H1 (cell line): Measurements from ENCODE around the gene GUCY2C. TPM values are rescaled to one million over a fixed set of nuclear protein-coding genes. Genes with fewer than 3 reads are reported as not detected.

Source experiments
- CTCF ChIA-PET: fragments of 300-600 bp; sonication (Branson Sonifier 250); formaldehyde crosslinking; loops from one replicate; lab custom pipeline; 2021; ENCODE audit not compliant: partially characterized antibody; lab: Charles Lee
- POLR2A ChIA-PET: fragments of 300-600 bp; sonication (Branson Sonifier 250); formaldehyde crosslinking; loops from one replicate; lab custom pipeline; 2021; ENCODE audit warnings: inconsistent platforms; ENCODE audit not compliant: partially characterized antibody; lab: Charles Lee
- DNase-seq, 2 experiments: peaks; one replicate each; pipeline versions ENCODE4 v3.0.0 to v3.0.0-alpha.2; 2010 to 2022; ENCODE audit warnings: low spot score in 2 of 2, low read depth in 1 of 2, mixed read lengths in 1 of 2
- FAIRE-seq: peaks from 2 replicates; lab custom pipeline; 2011; peaks lifted over from hg19 to GRCh38; lab: Jason Lieb, UNC
- H2AFZ ChIP-seq: 2 replicates; pipeline ENCODE4 v1.8.1; 2012; ENCODE audit warnings: low read length, inconsistent platforms
- H2AK5ac ChIP-seq: 2 replicates; pipeline ENCODE4 v1.6.1; 2013; ENCODE audit warnings: low read depth, low read length
- H2BK120ac ChIP-seq: replicated peaks from 2 replicates; pipeline ENCODE3; 2013; ENCODE audit warnings: low read depth, low read length, inconsistent platforms
- H2BK12ac ChIP-seq: 2 replicates; pipeline ENCODE4 v1.6.1; 2013; ENCODE audit warnings: low read depth, low read length
- H2BK15ac ChIP-seq: 2 replicates; pipeline ENCODE4 v1.6.1; 2013; ENCODE audit warnings: low read length
- H2BK20ac ChIP-seq: 2 replicates; pipeline ENCODE4 v1.6.1; 2013; ENCODE audit warnings: low read length
- H2BK5ac ChIP-seq: 2 replicates; pipeline ENCODE4 v1.6.1; 2013; ENCODE audit warnings: low read depth, low read length
- H3K14ac ChIP-seq: 2 replicates; pipeline ENCODE4 v1.6.1; 2013; ENCODE audit warnings: inconsistent platforms; ENCODE audit not compliant: insufficient read length
- H3K18ac ChIP-seq: 2 replicates; pipeline ENCODE4 v1.6.1; 2013; ENCODE audit warnings: low read length; ENCODE audit errors: extremely low read depth
- H3K23ac ChIP-seq: 2 replicates; pipeline ENCODE4 v1.6.1; 2013; ENCODE audit warnings: inconsistent platforms; ENCODE audit not compliant: insufficient read length
- H3K23me2 ChIP-seq: 2 replicates; pipeline ENCODE4 v1.6.1; 2013; ENCODE audit warnings: low read depth, low read length
- H3K27ac ChIP-seq: 2 replicates; pipeline ENCODE4 v1.6.1; 2011; ENCODE audit warnings: low read depth, low read length, inconsistent platforms
- H3K27me3 ChIP-seq, 4 experiments: replicated peaks in 1 of 4; 1 replicate in 1 of 4; 2 replicates in 3 of 4; pipeline versions ENCODE4 v1.6.1 to v1.8.1; 2011 to 2013; ENCODE audit warnings: low read length in 3 of 4, mild to moderate bottlenecking in 3 of 4, inconsistent platforms in 2 of 4, mixed read lengths in 2 of 4, moderate library complexity in 1 of 4; ENCODE audit not compliant: control insufficient read depth in 3 of 4, insufficient read depth in 3 of 4; ENCODE audit errors: extremely low read depth in 1 of 4
- H3K36me3 ChIP-seq, 4 experiments: 2 replicates each; pipeline versions ENCODE4 v1.6.1 to v1.8.1; 2011 to 2013; ENCODE audit warnings: mild to moderate bottlenecking in 4 of 4, low read length in 3 of 4, moderate library complexity in 2 of 4, control low read depth in 1 of 4, inconsistent platforms in 1 of 4; ENCODE audit not compliant: insufficient read depth in 4 of 4, control insufficient read depth in 2 of 4
- H3K4ac ChIP-seq: replicated peaks from 2 replicates; pipeline ENCODE3; 2013; ENCODE audit warnings: low read length, low read depth, mixed read lengths, inconsistent platforms; ENCODE audit not compliant: insufficient read length
- H3K4me1 ChIP-seq, 4 experiments: replicated peaks in 1 of 4; 1 replicate in 1 of 4; 2 replicates in 3 of 4; pipeline versions ENCODE4 v1.6.1 to v1.8.1; 2011 to 2013; ENCODE audit warnings: low read length in 3 of 4, inconsistent platforms in 2 of 4, mixed read lengths in 1 of 4; ENCODE audit not compliant: insufficient read depth in 4 of 4, control insufficient read depth in 3 of 4
- H3K4me2 ChIP-seq, 2 experiments: 2 replicates each; pipeline versions ENCODE4 v1.6.1 to v1.8.1; 2011 to 2013; ENCODE audit warnings: low read depth in 2 of 2, low read length in 2 of 2, control low read depth in 1 of 2, inconsistent platforms in 1 of 2, mild to moderate bottlenecking in 1 of 2; ENCODE audit not compliant: insufficient read depth in 1 of 2
- H3K4me3 ChIP-seq, 4 experiments: fragments of 200-600, 300-600 bp in 1 of 4; sonication (generic), shearing (Covaris generic), sonication (Bioruptor Twin) in 1 of 4; 2 replicates each; pipeline versions ENCODE4 v1.5.1 to v1.8.1; 2011 to 2016; ENCODE audit warnings: low read length in 4 of 4, low read depth in 3 of 4, control low read depth in 2 of 4, inconsistent platforms in 2 of 4, mild to moderate bottlenecking in 2 of 4, mixed read lengths in 1 of 4, moderate library complexity in 1 of 4; ENCODE audit not compliant: insufficient read depth in 2 of 4; ENCODE audit errors: extremely low read depth in 1 of 4
- H3K56ac ChIP-seq: replicated peaks from 2 replicates; pipeline ENCODE3; 2013; ENCODE audit warnings: low read depth, mild to moderate bottlenecking, mixed read lengths, low read length, inconsistent platforms; ENCODE audit not compliant: insufficient read length
- H3K79me1 ChIP-seq: 2 replicates; pipeline ENCODE4 v1.6.1; 2013; ENCODE audit warnings: low read depth, low read length, control low read depth
- H3K79me2 ChIP-seq, 2 experiments: 2 replicates each; pipeline versions ENCODE4 v1.6.1 to v1.8.1; 2012 to 2013; ENCODE audit warnings: low read length in 2 of 2, mild to moderate bottlenecking in 2 of 2, inconsistent platforms in 1 of 2; ENCODE audit not compliant: insufficient read depth in 2 of 2, control insufficient read depth in 1 of 2
- H3K9ac ChIP-seq, 4 experiments: replicated peaks in 1 of 4; 1 replicate in 1 of 4; 2 replicates in 3 of 4; pipeline versions ENCODE4 v1.6.1 to v1.8.1; 2011 to 2013; ENCODE audit warnings: low read depth in 3 of 4, low read length in 3 of 4, control low read depth in 2 of 4, mild to moderate bottlenecking in 2 of 4, moderate library complexity in 2 of 4, inconsistent platforms in 1 of 4; ENCODE audit errors: extremely low read depth in 1 of 4
- H3K9me3 ChIP-seq, 2 experiments: 2 replicates each; pipeline versions ENCODE4 v1.6.1 to v1.8.1; 2012 to 2013; ENCODE audit warnings: mild to moderate bottlenecking in 2 of 2, moderate library complexity in 2 of 2, control low read depth in 1 of 2, inconsistent platforms in 1 of 2, low read depth in 1 of 2, low read length in 1 of 2, mixed read lengths in 1 of 2; ENCODE audit not compliant: insufficient read depth in 2 of 2
- H4K20me1 ChIP-seq, 2 experiments: replicated peaks in 1 of 2; 2 replicates each; pipeline versions ENCODE3 to v1.8.1; 2011 to 2013; ENCODE audit warnings: inconsistent platforms in 2 of 2, low read length in 2 of 2, mild to moderate bottlenecking in 1 of 2; ENCODE audit not compliant: insufficient read depth in 2 of 2, control insufficient read depth in 1 of 2
- H4K5ac ChIP-seq: 2 replicates; pipeline ENCODE4 v1.6.1; 2013; ENCODE audit warnings: low read length, low read depth, mixed read lengths, inconsistent platforms; ENCODE audit not compliant: insufficient read length
- H4K8ac ChIP-seq: 2 replicates; pipeline ENCODE4 v1.8.0; 2013; ENCODE audit warnings: mild to moderate bottlenecking, moderate library complexity, low read length, inconsistent platforms; ENCODE audit not compliant: insufficient read depth; ENCODE audit errors: extremely low read depth
- H4K91ac ChIP-seq: replicated peaks from 2 replicates; pipeline ENCODE3; 2013; ENCODE audit warnings: low read length, mixed read lengths, inconsistent platforms; ENCODE audit not compliant: insufficient read length
- EGR1 ChIP-seq: IDR thresholded peaks from 2 replicates; pipeline ENCODE4 v1.6.1; 2011; ENCODE audit warnings: low read depth, low read length, borderline replicate concordance
- FOSL1 ChIP-seq: IDR thresholded peaks from 2 replicates; pipeline ENCODE4 v1.6.1; 2011; ENCODE audit warnings: mild to moderate bottlenecking, low read depth, low read length, moderate library complexity; ENCODE audit not compliant: insufficient read depth
- GTF2F1 ChIP-seq: IDR thresholded peaks from 2 replicates; pipeline ENCODE4 v1.6.1; 2012; ENCODE audit warnings: low read depth, low read length, improper control_type of control experiment, borderline replicate concordance
- POU5F1 ChIP-seq: IDR thresholded peaks from 2 replicates; pipeline ENCODE4 v1.6.1; 2011; ENCODE audit warnings: low read depth, mild to moderate bottlenecking, low read length, moderate library complexity
- RAD21 ChIP-seq, 2 experiments: IDR thresholded peaks in 1 of 2; conservative IDR thresholded peaks in 1 of 2; 2 replicates each; pipeline ENCODE4 v1.6.1; 2011; ENCODE audit warnings: low read depth in 2 of 2, low read length in 2 of 2, improper control_type of control experiment in 1 of 2, inconsistent platforms in 1 of 2, mild to moderate bottlenecking in 1 of 2, moderate library complexity in 1 of 2
- RFX5 ChIP-seq: IDR thresholded peaks from 2 replicates; pipeline ENCODE4 v1.6.1; 2011; ENCODE audit warnings: low read depth, low read length, improper control_type of control experiment, borderline replicate concordance
- SIRT6 ChIP-seq: IDR thresholded peaks from one replicate; pipeline ENCODE4 v1.7.1; 2012; ENCODE audit warnings: low read length, inconsistent platforms
- SUZ12 ChIP-seq: fragments of 200-600 bp; sonication (generic); IDR thresholded peaks from 2 replicates; pipeline ENCODE4 v1.6.1; 2012; ENCODE audit warnings: mild to moderate bottlenecking, inconsistent platforms, low read length, moderate library complexity, mixed read lengths
- TBP ChIP-seq: IDR thresholded peaks from 2 replicates; pipeline ENCODE4 v1.6.1; 2011; ENCODE audit warnings: low read depth, low read length, improper control_type of control experiment
- YY1 ChIP-seq: IDR thresholded peaks from 2 replicates; pipeline ENCODE4 v1.6.1; 2011; ENCODE audit warnings: low read depth, mild to moderate bottlenecking, low read length
- WGBS, 2 experiments: shearing (Covaris generic) in 1 of 2; methylation state at CpG; one replicate each; pipeline versions ENCODE4 v1.1.6 to v1.1.7; 2013 to 2015; ENCODE audit warnings: low lambda C conversion rate in 2 of 2, mixed read lengths in 2 of 2, inconsistent platforms in 1 of 2, low coverage in 1 of 2, missing lambda C conversion rate in 1 of 2; ENCODE audit not compliant: insufficient replicate concordance in 2 of 2, insufficient coverage in 1 of 2, insufficient read length in 1 of 2; ENCODE audit errors: extremely low coverage in 1 of 2, missing lambda C conversion rate in 1 of 2; 5-methylcytosine and 5-hydroxymethylcytosine counted together
- polyA plus RNA-seq, 7 experiments: library from polyadenylated mRNA; depleted of rRNA in 3 of 7; stranded (reverse) in 5 of 7; unstranded in 2 of 7; fragments of >200 nt in 5 of 7; fragments of 200-250 nt in 2 of 7; gene quantifications; 1 replicate in 5 of 7; 2 replicates in 1 of 7; 4 replicates in 1 of 7; pipeline versions ENCODE4 v1.2.1 to v1.2.3, GENCODE V29; 2011 to 2013; ENCODE audit warnings: missing spikeins in 2 of 7, mixed read lengths in 2 of 7
- total RNA-seq: library from RNA; stranded (reverse); fragmentation: NEBNext Ultra II Directional; extraction: Animal tissue kit (Norgen Biotek cat#: 25700); gene quantifications from 2 replicates; pipeline ENCODE4 v1.2.1, GENCODE V29; 2021
- TF ChIP-seq, protein P1 (sequence below): IDR thresholded peaks from 2 replicates; pipeline ENCODE4 v1.6.1; 2011; ENCODE audit warnings: low read depth, mild to moderate bottlenecking, low read length; ENCODE audit not compliant: insufficient read depth

Gene GUCY2C
- total and polyA plus RNA-seq, 2 of the 8 experiments (the other 6 are each of a cell fraction or from before 2014, with no cell fraction given), result 1.9 to 3.2 TPM

DNA sequence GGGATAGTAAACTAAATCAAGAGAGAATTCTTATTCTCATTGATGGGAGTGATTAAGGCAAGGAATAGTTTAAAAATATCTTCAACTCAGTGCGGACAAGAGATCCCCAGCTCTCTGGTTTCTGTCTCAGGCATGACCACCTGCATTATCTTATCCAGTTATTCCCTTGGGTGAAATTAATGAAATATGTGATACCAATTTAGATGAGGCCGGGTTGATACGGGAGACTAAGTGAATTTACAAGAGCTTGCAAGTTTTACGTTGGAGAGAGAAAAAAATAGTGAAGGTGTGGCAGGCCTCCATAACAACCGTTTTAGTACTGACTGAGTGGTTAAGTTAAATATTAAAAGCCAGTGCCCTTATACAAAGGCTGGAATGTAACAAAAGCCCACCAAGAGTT is 67.6 kb downstream of the GUCY2C start:
- H2BK5ac ChIP-seq, result no peak overlapping the region

More for the DNA sequence above, 67.6 kb downstream of the GUCY2C start:
- Histone ChIP-seq H4K5ac (no peak overlapping the region), H4K91ac (no peak overlapping the region)
- FAIRE-seq, result no peak
- no peak for DNase-seq
- TF ChIP-seq SIRT6 (no peak), FOSL1 (no peak), RFX5 (no peak), TBP (no peak), RAD21 (IDR thresholded peaks at IDR 0.05 in 1 of 2, conservative IDR thresholded peaks at IDR 0.05 in 1 of 2; ENCODE audit: low read depth in 2 of 2, low read length in 2 of 2) (no peak), GTF2F1 (no peak), YY1 (no peak), SUZ12 (no peak), EGR1 (no peak), POU5F1 (no peak)
- TF ChIP-seq, protein P1, sequence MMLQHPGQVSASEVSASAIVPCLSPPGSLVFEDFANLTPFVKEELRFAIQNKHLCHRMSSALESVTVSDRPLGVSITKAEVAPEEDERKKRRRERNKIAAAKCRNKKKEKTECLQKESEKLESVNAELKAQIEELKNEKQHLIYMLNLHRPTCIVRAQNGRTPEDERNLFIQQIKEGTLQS, result no peak
- TF ChIP-seq, all 59 proteins: peak for 0
- no peak overlapping the region for H3K4me3 ChIP-seq
- no peak overlapping the region for H2AK5ac ChIP-seq
- ChIA-PET CTCF (interaction anchor here (0.6 to 7.2 kb wide), 11 partner anchors 9 to 374 kb away, joined by 3 to 49 read pairs (median 4); no protein-coding TSS in a partner anchor), POLR2A (interaction anchor here (0.8 to 1.5 kb wide), 2 partner anchors 17 to 58 kb away, joined by 3 read pairs; no protein-coding TSS in a partner anchor)
- no peaks in the 10 kb centered on the region for H3K79me2 ChIP-seq
- peak overlapping the region in 1 of 4 experiments; percentile 8; a peak in 1 of 7 replicates for H3K9ac ChIP-seq
- peaks cover 0 to 1% (median 0%) of the 10 kb centered on the region in 4 experiments; a peak in 1 of 7 replicates for H3K27me3 ChIP-seq
- no peaks in the 10 kb centered on the region for H4K20me1 ChIP-seq
- H3K14ac ChIP-seq, result no peak overlapping the region
- H3K27ac ChIP-seq, result no peak overlapping the region
- H3K36me3 ChIP-seq, result no peaks in the 10 kb centered on the region
- H3K4me2 ChIP-seq, result no peak overlapping the region
- H2BK12ac ChIP-seq, result no peak overlapping the region
- no peak overlapping the region for H3K23ac ChIP-seq
- no peak overlapping the region for H4K8ac ChIP-seq
- no peaks in the 10 kb centered on the region for H3K23me2 ChIP-seq
- H2AFZ ChIP-seq, result no peak overlapping the region
- H3K4ac ChIP-seq, result no peak overlapping the region
- H3K56ac ChIP-seq, result no peak overlapping the region
- no peaks in the 10 kb centered on the region for H3K79me1 ChIP-seq
- H3K9me3 ChIP-seq, result no peaks in the 10 kb centered on the region
- no peak overlapping the region for H3K18ac ChIP-seq
- H2BK120ac ChIP-seq, result no peak overlapping the region
- H2BK15ac ChIP-seq, result no peak overlapping the region
- H3K4me1 ChIP-seq, result peaks cover 0 to 2% (median 0%) of the 10 kb centered on the region in 4 experiments; a peak in 1 of 7 replicates
- WGBS, 2 experiments, result 88% methylated on average over 5 of the region's 5 CpGs; no CpG with 5 or more reads in 1 of the 2 experiments
- H2BK20ac ChIP-seq, result no peak overlapping the region
